ENCODE measurements around the gene THRB. TPM values are rescaled to one million over a fixed set of nuclear protein-coding genes. Genes with fewer than 3 reads are reported as not detected.
"Not testable (repeated sequence)": the region's sequence is repeated elsewhere in the genome, so short reads cannot be mapped to it uniquely, and the experiment has no call there.

The THRB gene
- total RNA-seq, 1 donor from 2014 or later = 27.2 TPM

- no peak for DNase-seq (ENCODE audit: low spot score)
- intact Hi-C loops (cut with DNase I) = no loop called here
These were observed 31.9 kb downstream of the THRB start for GRCh38 chr3:24462737-24463136.

GRCh38 chr3:24460974-24461373 is 33.7 kb downstream of the THRB start:
- intact Hi-C loops (cut with DNase I) = no loop called here
- no peak for DNase-seq (ENCODE audit: low spot score)

GRCh38 chr3:24457719-24458118 is 36.9 kb downstream of the THRB start:
- DNase-seq (ENCODE audit: low spot score) = no peak
- intact Hi-C loops (cut with DNase I) = no loop called here

GRCh38 chr3:24454856-24455255 is 39.8 kb downstream of the THRB start:
- DNase-seq (ENCODE audit: low spot score) = no peak
- intact Hi-C loops (cut with DNase I) = no loop called here

GRCh38 chr3:24454393-24454792 is 40.3 kb downstream of the THRB start:
- DNase-seq (ENCODE audit: low spot score) = no peak
- intact Hi-C loops (cut with DNase I) = no loop called here

- intact Hi-C loops (cut with DNase I) = no loop called here
- no peak for DNase-seq (ENCODE audit: low spot score)
These were observed 43.1 kb downstream of the THRB start for GRCh38 chr3:24451461-24452099.

- DNase-seq (ENCODE audit: low spot score) = no peak
- intact Hi-C loops (cut with DNase I) = no loop called here
These were observed 44.3 kb downstream of the THRB start for GRCh38 chr3:24450160-24450907.

GRCh38 chr3:24447836-24448235 is 46.8 kb downstream of the THRB start:
- no peak for DNase-seq (ENCODE audit: low spot score)
- intact Hi-C loops (cut with DNase I) = no loop called here

GRCh38 chr3:24446032-24446431 is 48.6 kb downstream of the THRB start:
- intact Hi-C loops (cut with DNase I) = no loop called here
- DNase-seq (ENCODE audit: low spot score) = no peak

- no peak for DNase-seq (ENCODE audit: low spot score)
- intact Hi-C loops (cut with DNase I) = loop anchor here (5.0 kb wide), 1 partner anchor 49 kb away; the partner anchor contains the start of gene THRB
These were observed 51.2 kb downstream of the THRB start for GRCh38 chr3:24443476-24443875.

GRCh38 chr3:24440760-24441464 is 53.7 kb downstream of the THRB start:
- intact Hi-C loops (cut with DNase I) = loop anchor here (5.0 kb wide), 1 partner anchor 51 kb away; the partner anchor contains the start of gene THRB
- no peak for DNase-seq (ENCODE audit: low spot score)

GRCh38 chr3:24439021-24439420 is 55.6 kb downstream of the THRB start:
- no peak for DNase-seq (ENCODE audit: low spot score)
- intact Hi-C loops (cut with DNase I) = no loop called here

- intact Hi-C loops (cut with DNase I) = no loop called here
- DNase-seq (ENCODE audit: low spot score) = no peak
These were observed 57.3 kb downstream of the THRB start for GRCh38 chr3:24437326-24437725.

- DNase-seq (ENCODE audit: low spot score) = no peak
- intact Hi-C loops (cut with DNase I) = no loop called here
These were observed 59.1 kb downstream of the THRB start for GRCh38 chr3:24435584-24435983.

GRCh38 chr3:24434651-24435050 is 60.0 kb downstream of the THRB start:
- intact Hi-C loops (cut with DNase I) = no loop called here

GRCh38 chr3:24433838-24434591 is 60.6 kb downstream of the THRB start:
- intact Hi-C loops (cut with DNase I) = no loop called here

More at GRCh38 chr3:24434651-24435050, 60.0 kb downstream of the THRB start:
- DNase-seq (ENCODE audit: low spot score) = no peak

GRCh38 chr3:24432989-24433388 is 61.7 kb downstream of the THRB start:
- intact Hi-C loops (cut with DNase I) = no loop called here
- no peak for DNase-seq (ENCODE audit: low spot score)

More at GRCh38 chr3:24433838-24434591, 60.6 kb downstream of the THRB start:
- DNase-seq (ENCODE audit: low spot score) = no peak

- DNase-seq (ENCODE audit: low spot score) = no peak
- intact Hi-C loops (cut with DNase I) = no loop called here
These were observed 66.2 kb downstream of the THRB start for GRCh38 chr3:24428481-24428880.

GRCh38 chr3:24426896-24427295 is 67.8 kb downstream of the THRB start:
- intact Hi-C loops (cut with DNase I) = no loop called here
- DNase-seq (ENCODE audit: low spot score) = no peak

GRCh38 chr3:24420829-24421228 is 73.8 kb downstream of the THRB start:
- DNase-seq (ENCODE audit: low spot score); intact Hi-C loops (cut with DNase I): not testable (repeated sequence)
